SK-N-MC (cell line): Measurements from ENCODE around the gene FBXO31.

Experiments used
- DNase-seq: peaks from one replicate; pipeline ENCODE4 v3.0.0-alpha.2; 2011; ENCODE audit warnings: low read depth, low spot score
- H3K27ac ChIP-seq: fragments of 200-600 bp; sonication (generic); 2 replicates; pipeline ENCODE4 v1.5.1; 2016; ENCODE audit warnings: mixed run types
- H3K36me3 ChIP-seq: fragments of 200-600 bp; sonication (generic); 2 replicates; pipeline ENCODE4 v1.6.1; 2017; ENCODE audit warnings: antibody characterized with exemption, low read length, mixed read lengths; ENCODE audit not compliant: insufficient read depth
- H3K4me3 ChIP-seq: fragments of 200-600 bp; sonication (generic); 2 replicates; pipeline ENCODE4 v1.5.1; 2016
- H3K9ac ChIP-seq: fragments of 200-600 bp; sonication (generic); 2 replicates; pipeline ENCODE4 v1.8.0; 2017; ENCODE audit warnings: mixed run types, mixed read lengths; ENCODE audit not compliant: insufficient read length
- H3K9me3 ChIP-seq: fragments of 200-600 bp; sonication (generic); 2 replicates; pipeline ENCODE4 v1.6.1; 2017; ENCODE audit warnings: low read depth, mild to moderate bottlenecking, antibody characterized with exemption, low read length, moderate library complexity, mixed read lengths
- EZH2 ChIP-seq: fragments of 200-600 bp; sonication (generic); IDR thresholded peaks from one replicate; pipeline ENCODE4 v1.6.1; 2017; ENCODE audit warnings: antibody characterized with exemption
- FOXP2 ChIP-seq: optimal IDR thresholded peaks from 2 replicates; pipeline ENCODE3; 2011; ENCODE audit warnings: mild to moderate bottlenecking, moderate library complexity; ENCODE audit not compliant: insufficient read depth; ENCODE audit errors: extremely low read length, control extremely low read depth
- POLR2AphosphoS5 ChIP-seq: IDR thresholded peaks from 2 replicates; pipeline ENCODE4 v1.6.1; 2012; ENCODE audit warnings: mild to moderate bottlenecking, low read depth, low read length, borderline replicate concordance

Gene FBXO31

DNA sequence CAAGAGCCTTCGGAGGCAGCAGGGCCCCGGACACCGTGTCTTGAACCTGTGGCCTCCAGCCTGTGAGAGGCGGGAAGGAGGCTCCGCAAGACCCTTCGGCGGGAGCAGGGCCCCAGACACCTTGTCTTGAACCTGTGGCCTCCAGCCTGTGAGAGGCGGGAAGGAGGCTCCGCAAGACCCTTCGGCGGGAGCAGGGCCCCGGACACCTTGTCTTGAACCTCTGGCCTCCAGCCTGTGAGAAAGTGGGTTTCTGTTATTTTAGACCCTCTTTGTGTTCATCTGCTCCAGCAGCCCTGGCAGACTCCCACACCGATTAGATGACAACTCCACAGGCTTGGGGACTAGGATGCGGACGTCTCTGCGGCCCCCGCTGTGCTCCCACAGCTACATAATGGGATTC, 30.0 kb downstream of the FBXO31 start:
- no peaks in the 10 kb centered on the region; the same call in 1 of the 2 replicates for H3K36me3 ChIP-seq
- H3K9ac ChIP-seq: no peak overlapping the region
- H3K27ac ChIP-seq: no peak overlapping the region
- H3K4me3 ChIP-seq: no peak overlapping the region
- DNase-seq: no peak
- TF ChIP-seq POLR2AphosphoS5 (no peak), FOXP2 (no peak)
- H3K9me3 ChIP-seq: no peaks in the 10 kb centered on the region

DNA sequence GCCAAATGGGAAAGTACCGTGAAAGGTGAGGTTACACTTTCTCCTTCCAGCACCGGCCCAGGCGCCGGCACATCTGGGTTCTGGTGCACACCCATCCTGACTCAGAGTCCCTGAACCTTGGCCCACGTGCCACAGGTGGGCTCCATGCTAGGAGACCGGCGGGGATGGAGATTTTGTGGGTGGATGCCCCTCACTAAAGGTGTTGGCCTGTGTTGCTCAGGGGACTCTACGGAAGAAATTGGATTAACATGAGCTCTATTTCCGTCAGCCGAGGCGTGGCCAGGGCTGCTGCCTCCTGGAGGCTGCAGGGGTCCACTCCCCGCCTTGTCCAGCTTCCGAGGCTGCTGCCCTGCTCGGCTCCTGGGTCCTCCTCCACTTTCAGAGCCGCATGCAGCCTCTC, 30.8 kb downstream of the FBXO31 start:
- Histone ChIP-seq H3K4me3 (no peak overlapping the region), H3K9ac (no peak overlapping the region), H3K9me3 (no peaks in the 10 kb centered on the region), H3K27ac (no peak overlapping the region), H3K36me3 (no peaks in the 10 kb centered on the region)
- no peak for DNase-seq
- TF ChIP-seq FOXP2: no peak

DNA sequence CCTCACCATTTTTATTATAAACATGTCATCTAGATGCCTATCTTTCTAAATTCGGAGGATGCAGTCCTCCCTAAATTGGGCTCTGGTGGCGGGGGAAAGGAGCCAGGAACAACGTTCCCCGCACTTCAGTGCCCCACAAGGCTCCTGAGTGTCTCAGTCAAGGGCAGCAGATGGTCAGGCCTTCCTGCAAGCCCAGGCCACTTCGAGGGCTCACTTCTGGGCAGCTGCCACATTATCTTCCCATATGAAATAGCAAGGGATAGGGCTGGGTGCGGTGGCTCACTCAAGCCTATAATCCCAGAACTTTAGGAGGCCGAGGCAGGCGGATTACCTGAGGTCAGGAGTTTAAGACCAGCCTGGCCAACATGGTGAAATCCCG, 32.3 kb downstream of the FBXO31 start:
- Histone ChIP-seq H3K27ac (no peak overlapping the region), H3K36me3 (no peaks in the 10 kb centered on the region), H3K4me3 (no peak overlapping the region), H3K9me3 (no peaks in the 10 kb centered on the region), H3K9ac (no peak overlapping the region)
- no peak for TF ChIP-seq EZH2
- TF ChIP-seq POLR2AphosphoS5: no peak
- no peak for DNase-seq

DNA sequence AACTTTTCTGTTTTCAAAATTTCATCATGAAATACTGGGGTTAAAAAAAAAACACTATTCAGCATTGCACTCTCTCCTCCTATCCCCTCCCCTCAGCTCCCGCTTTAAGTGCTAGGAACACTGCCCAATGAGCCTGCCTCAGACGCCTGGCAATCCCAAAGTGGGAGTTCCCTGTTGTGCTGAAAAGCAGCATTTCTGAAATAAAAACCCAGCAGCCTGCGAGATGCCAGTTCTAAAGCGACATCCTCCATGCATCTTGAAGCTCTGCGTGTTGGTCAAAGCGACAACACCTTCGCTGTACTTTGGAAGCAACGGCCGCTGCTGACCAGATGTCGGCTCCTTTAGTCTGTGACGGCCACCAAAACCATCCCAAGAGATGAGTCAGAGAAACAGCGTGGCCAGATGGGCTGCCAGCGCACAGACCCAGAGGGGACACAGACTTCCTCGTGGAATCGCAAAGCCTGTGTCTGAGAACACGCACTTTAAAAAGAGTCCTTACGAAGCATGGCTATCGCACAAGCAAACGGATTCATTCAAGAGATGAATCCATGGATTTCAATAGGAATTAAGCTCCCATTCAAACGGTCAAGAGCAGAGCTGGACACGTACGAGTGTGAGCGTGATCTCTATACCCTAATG, 32.8 kb downstream of the FBXO31 start:
- DNase-seq: no peak
- Histone ChIP-seq H3K9ac (no peak overlapping the region), H3K36me3 (no peaks in the 10 kb centered on the region), H3K4me3 (no peak overlapping the region), H3K9me3 (no peaks in the 10 kb centered on the region), H3K27ac (no peak overlapping the region)
- no peak for TF ChIP-seq POLR2AphosphoS5
- TF ChIP-seq EZH2: no peak
- TF ChIP-seq FOXP2: no peak

DNA sequence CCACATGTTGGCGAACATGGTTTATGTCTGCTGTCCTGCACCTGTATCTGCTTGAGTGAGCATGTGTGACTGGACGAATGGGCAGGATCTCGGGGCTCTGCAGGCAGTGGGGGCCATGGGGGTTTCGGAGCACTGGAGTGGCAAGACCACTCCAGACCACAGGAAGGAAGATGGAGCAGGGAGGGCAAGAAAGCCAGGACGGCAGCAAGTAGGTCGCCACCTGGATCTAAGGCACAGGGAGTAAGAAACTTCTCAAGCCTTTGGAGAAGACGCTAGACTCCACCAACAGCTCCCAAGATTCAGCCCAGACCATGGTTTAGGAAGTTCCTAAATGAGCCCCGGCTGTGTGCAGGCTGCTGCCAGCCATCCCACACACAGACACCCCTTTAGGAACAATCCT, 33.5 kb downstream of the FBXO31 start:
- TF ChIP-seq POLR2AphosphoS5 (no peak), FOXP2 (no peak), EZH2 (no peak)
- Histone ChIP-seq H3K4me3 (no peak overlapping the region), H3K27ac (no peak overlapping the region), H3K9me3 (no peaks in the 10 kb centered on the region), H3K36me3 (no peaks in the 10 kb centered on the region), H3K9ac (no peak overlapping the region)
- no peak for DNase-seq

DNA sequence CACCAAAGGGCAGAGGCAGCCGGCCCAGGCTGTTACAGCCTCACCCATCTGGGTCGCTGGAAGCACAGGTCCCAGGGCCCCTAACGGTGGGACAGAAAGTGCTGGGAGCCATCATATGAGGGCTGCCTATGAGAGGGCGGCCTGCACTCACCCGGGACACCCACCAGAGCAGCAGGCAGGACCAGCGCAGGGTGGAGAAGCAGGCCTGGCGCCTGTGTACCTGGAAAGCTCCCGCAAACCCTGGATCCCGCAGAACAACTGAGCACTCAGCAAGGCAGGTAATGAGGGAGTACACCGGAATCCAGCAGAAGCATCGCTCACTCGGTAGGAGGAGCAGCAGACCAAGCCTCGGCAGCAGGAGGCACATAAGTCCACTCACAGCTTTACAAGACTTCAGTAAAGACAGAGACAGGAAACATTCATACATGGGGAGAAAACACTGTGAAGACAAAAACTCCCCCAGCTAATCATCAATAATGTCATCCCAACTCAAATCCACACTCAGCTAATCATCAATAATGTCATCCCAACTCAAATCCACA, 34.9 kb downstream of the FBXO31 start:
- Histone ChIP-seq H3K9me3 (no peaks in the 10 kb centered on the region), H3K4me3 (no peak overlapping the region), H3K9ac (no peak overlapping the region), H3K27ac (no peak overlapping the region), H3K36me3 (no peaks in the 10 kb centered on the region)
- TF ChIP-seq FOXP2 (no peak), POLR2AphosphoS5 (no peak), EZH2 (no peak)
- DNase-seq: no peak

DNA sequence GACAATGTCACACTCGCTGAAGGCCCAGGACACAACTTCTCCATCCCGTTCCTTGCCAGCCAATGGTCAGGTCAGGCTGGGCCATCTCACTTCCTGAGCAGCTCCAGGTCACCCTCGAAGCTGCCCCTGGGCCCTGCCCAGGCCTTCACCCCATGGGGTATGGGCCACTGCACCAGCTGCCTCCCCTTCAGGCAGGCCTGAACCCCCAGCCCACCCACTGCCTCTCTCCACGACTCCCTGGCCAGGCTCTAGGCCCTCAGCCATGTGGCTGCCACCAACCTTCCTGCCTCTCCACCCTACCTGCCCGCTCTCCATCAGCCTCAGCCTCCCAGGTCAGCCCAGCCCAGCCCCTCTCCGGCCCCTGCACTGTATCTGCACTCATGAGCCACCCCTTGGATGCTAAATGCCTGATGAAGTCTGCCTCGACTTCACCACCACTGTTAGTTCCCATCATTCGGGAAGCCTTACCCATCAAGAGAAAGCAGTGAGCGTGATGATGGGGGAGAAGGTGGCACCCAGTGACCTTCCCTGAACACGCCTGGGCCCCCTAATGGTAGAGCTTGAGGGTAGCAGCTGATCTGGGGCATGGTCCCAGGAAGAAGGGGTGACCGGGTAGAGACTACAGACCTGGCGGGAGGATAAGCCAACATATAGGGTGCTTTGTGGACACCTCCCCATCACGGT, 35.5 kb downstream of the FBXO31 start:
- TF ChIP-seq EZH2 (no peak), POLR2AphosphoS5 (no peak), FOXP2 (no peak)
- Histone ChIP-seq H3K27ac (no peak overlapping the region), H3K9me3 (no peaks in the 10 kb centered on the region), H3K36me3 (no peaks in the 10 kb centered on the region; the same call in 1 of the 2 replicates), H3K9ac (no peak overlapping the region), H3K4me3 (no peak overlapping the region)
- DNase-seq: no peak

DNA sequence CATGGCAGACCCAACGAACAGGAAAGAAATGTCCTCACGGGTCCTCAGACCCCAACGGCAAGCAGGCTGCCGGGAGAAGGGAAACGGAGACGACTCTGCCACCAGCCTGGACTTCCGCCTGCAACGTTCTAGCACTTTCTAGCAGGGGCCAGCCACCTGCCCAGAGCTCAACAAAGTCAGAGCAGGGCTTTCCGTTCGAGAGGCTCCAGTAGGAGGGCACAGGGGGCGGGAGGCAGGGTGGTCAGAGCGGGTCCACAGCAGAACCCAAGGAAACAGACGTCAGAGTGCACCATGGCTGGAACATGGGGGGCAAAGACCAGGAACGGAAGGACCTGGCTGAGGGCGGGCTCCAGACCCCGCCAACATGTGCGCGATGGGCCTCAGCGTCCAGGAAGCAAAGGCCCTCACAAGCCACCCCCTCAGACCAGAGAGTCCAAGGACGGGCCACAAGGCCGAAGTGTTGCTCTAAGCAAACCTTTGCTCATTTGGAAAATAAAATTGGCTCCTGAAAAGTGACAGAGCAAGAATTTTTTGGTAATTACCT, 37.0 kb downstream of the FBXO31 start:
- H3K9ac ChIP-seq: no peak overlapping the region
- no peak for TF ChIP-seq POLR2AphosphoS5
- TF ChIP-seq FOXP2: no peak
- no peaks in the 10 kb centered on the region; the same call in 1 of the 2 replicates for H3K36me3 ChIP-seq
- no peak overlapping the region for H3K27ac ChIP-seq
- H3K4me3 ChIP-seq: no peak overlapping the region
- no peak for DNase-seq
- H3K9me3 ChIP-seq: no peaks in the 10 kb centered on the region

DNA sequence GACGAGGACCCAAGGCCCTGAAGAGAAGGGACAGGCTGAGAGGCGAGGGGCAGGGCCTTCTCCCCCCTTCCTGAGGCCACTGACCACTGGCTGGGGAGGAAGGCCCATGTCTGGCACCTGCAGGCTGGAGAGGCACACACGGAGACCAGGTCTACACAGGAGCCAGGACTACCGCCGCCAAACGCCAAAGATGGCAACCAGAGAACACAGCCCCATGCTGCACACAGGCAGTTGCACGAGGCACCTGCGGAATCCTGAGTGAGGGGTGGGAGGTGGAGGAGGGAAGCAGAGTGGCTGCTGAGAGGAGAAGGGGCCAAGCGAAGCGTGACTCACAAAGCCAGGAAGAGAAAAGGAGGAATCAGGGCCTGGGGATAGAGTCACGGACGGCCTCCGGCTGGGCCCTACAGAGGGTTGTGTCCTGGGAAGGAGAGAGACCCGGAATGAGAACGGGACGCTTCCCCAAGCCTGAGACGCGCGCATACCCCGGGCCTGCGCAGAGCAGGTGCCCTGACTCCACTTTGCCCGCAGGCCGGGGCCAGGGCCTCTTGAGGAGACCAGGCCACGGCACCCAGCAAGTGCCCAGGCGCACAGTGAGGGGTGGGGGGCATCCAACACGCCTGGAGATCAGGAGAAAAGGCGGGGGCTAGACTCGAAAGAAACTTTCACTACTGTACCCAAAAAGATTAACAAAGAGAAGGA, 37.7 kb downstream of the FBXO31 start:
- no peak for DNase-seq
- H3K27ac ChIP-seq: no peak overlapping the region
- no peak overlapping the region for H3K4me3 ChIP-seq
- H3K9me3 ChIP-seq: no peaks in the 10 kb centered on the region
- H3K36me3 ChIP-seq: no peaks in the 10 kb centered on the region; the same call in 1 of the 2 replicates
- TF ChIP-seq EZH2: no peak
- TF ChIP-seq POLR2AphosphoS5: no peak
- TF ChIP-seq FOXP2: no peak
- H3K9ac ChIP-seq: no peak overlapping the region
